ENCODE data around the gene C16orf87.

DNA sequence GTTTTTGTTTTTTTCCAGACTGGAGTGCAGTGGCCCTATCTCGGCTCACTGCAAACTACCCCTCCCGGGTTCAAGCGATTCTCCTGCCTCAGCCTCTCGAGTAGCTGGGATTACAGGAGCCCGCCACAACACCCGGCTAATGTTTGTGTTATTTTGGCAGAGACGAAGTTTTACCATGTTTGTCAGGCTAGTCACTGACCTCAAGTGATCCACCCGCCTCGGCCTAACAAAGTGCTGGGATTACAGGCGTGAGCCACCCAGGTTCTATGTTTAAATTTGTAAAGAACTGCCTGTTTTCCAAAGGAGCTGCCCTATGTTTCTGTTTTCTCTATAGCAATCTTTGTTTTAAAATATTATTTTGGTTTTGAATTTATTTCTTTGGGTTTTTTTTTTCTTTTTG, 13.8 kb upstream of the C16orf87 start:
- TF ChIP-seq RAD21 (conservative IDR thresholded peaks at IDR 0.05 in 1 of 2, IDR thresholded peaks at IDR 0.05 in 1 of 2) (no peak), POLR2AphosphoS2 (conservative IDR thresholded peaks at IDR 0.05; ENCODE audit: low read length) (no peak), BHLHE40 (IDR thresholded peaks at IDR 0.05; ENCODE audit: low read depth, low read length) (no peak), CHD2 (IDR thresholded peaks at IDR 0.05; ENCODE audit: low read length, partially characterized antibody) (no peak)
